GM12873 (cell line): ENCODE measurements around the gene HEMGN.

Source experiments
- TF ChIP-seq, protein P1 (sequence below): IDR thresholded peaks from 2 replicates; pipeline ENCODE4 v1.5.1; 2012; ENCODE audit warnings: low read depth, mild to moderate bottlenecking, moderate library complexity, low read length, control low read depth; ENCODE audit not compliant: insufficient read depth; ENCODE audit errors: missing control alignments

Gene HEMGN

DNA sequence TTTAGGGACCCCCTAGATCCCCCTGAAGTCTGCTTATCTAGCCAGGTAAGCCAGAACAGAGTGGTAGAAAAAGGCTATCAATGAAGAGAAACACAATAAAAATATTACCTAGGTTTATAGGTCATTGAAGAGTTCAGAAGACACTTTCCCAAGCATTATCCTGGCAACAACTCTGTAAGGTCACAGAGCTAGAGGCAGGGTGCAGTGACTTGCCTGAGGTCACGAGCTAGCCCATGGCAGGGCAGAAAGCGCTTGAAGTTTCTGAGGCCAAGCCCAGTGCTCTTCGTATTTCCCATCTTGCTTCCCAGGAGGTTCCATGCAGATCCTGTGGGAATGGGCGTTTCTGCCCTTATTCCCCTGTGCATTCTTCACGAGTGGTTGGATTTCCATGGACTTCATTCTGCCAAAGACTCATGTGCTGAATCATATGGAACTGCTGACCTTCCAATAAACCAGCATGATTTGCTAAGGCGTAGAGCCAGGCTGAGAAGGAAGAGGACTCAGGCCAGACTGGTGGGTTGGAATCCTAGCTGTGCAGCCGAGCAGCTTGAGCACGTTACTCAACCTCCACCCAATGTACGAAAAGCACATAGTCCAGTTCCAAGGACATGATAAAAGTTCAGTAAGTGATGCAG lies 37.8 kb downstream of the HEMGN start:
- TF ChIP-seq, protein P1, sequence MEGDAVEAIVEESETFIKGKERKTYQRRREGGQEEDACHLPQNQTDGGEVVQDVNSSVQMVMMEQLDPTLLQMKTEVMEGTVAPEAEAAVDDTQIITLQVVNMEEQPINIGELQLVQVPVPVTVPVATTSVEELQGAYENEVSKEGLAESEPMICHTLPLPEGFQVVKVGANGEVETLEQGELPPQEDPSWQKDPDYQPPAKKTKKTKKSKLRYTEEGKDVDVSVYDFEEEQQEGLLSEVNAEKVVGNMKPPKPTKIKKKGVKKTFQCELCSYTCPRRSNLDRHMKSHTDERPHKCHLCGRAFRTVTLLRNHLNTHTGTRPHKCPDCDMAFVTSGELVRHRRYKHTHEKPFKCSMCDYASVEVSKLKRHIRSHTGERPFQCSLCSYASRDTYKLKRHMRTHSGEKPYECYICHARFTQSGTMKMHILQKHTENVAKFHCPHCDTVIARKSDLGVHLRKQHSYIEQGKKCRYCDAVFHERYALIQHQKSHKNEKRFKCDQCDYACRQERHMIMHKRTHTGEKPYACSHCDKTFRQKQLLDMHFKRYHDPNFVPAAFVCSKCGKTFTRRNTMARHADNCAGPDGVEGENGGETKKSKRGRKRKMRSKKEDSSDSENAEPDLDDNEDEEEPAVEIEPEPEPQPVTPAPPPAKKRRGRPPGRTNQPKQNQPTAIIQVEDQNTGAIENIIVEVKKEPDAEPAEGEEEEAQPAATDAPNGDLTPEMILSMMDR: no peak

DNA sequence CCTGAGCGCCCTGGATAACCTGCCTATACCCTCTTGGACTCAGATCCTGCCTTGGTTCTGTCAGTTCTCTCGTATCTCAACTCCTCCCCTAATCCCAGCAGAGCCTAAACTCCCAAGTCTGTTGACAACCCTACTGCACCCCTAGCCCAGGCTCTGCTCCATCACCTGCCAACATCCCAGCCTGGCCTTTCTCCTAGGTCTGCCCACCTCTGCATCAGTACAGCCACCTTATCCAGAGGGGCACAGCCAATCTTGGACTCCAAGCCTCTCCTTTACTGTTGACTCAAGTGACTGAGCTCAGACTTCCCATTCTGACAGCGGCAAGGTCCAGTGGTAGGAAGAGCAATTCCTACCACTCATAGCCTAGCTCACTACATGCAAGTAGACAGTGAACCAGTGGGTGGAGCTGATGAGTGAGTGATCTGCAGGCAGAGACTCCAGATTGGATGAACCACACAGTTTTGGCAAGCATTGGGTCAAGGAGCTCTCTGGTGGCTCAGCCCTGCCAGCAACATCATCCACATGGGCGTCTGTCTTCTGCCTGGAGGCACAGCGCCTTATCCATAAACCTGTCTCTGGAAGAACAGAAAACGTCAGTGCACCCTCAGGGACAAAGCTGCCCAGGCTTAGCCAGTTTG lies 42.2 kb downstream of the HEMGN start:
- TF ChIP-seq, protein P1: peak; percentile 47

DNA sequence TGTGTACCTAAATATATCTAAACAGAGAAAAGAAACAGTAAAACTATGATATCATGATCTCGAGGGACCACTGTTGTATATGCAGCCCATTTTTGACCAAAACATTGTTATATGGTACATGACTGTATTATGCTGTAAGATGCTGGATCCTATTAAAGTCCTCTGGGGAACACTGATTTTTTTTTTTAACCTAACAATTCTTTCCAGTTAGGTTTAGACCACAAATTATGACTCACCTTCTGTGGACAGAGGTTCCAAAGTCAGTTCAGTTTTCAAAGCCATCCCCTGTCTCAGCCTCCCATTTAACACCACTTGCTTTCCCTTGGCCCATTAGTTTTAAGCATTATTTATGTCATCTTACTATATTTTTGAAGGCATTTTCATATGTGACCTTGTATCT lies 42.8 kb downstream of the HEMGN start:
- TF ChIP-seq, protein P1: no peak

DNA sequence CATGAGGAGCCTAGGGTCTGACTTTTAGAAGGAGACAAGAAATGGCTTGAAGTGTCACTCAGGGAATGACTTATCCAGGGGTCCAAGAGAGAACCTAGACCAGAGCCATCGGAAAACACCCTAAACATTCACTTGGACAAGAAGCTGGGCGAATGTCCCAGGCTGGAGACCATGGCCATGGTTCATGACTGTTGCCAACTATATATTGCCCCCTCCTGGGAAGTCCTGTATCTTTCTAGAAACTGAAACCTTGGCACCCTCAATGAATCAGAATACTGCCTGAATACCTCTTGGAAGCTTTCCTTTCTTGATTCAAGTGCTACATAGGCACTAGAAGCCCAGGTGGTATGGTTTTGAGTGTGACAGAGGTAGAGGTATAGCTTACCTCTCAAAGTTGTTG lies 45.6 kb downstream of the HEMGN start:
- TF ChIP-seq, protein P1: no peak

DNA sequence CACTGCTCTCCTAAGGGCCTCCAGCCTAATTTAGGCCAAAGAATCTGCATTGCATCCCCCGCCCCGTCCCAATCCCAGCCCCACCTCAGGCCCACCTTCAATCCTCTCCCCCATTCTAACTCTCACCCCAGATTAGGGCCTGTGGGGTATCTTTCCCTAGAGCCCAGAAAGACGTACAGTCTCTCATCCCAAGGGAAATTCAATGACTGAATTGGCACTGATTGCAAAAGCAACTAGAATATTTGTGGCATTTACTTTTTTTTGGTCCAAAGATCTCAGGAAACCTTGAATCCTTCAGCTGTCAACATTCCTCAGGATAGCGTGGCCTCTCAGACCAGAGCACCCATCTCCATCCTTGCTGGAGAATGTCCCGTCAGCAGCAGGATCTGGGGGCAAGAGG lies 46.2 kb downstream of the HEMGN start:
- TF ChIP-seq, protein P1: no peak

DNA sequence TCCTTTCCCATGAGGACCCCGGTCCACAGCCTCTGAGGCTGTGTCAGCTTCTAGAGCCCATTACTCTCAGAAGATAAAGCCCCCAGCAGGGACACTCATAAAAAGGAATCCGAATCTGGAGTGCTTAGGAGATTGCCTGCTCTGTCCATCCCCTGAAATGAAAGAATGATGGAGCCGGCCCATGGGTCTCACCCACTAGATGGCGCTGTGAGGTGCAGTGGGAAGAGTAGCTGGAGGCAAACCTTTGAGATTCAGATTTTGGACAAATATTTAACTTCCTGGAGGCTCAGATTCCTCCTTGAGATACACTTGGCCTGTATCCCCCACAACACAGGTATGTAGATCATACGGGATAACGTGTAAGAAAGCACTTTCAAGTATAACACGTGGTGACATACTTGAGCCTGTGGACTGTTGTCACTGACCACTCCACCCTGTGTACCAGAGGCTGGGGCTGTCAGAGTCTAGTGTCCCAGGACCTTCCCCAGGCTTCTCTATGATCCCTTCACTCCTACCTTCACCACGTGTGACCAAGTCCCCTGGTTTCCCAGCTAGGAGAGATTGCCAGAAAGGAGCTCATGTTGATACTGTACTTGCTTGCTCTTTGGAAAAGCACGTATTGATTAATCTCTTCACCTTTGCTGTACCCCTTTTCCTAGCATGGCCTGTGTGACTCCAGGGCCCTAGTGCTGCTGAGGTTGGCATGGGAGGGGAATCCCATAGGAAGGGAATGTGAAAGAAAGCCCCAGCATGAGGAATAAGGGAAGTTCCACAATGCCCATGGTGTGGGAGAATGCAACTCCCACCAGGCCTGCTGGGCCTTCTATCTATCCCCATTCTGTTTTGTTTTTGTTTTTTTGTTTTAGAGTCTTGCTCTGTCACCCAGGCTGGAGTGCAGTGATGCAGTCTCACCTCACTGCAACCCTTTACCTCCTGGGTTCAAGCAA lies 47.8 kb downstream of the HEMGN start:
- TF ChIP-seq, protein P1: peak; percentile 88

DNA sequence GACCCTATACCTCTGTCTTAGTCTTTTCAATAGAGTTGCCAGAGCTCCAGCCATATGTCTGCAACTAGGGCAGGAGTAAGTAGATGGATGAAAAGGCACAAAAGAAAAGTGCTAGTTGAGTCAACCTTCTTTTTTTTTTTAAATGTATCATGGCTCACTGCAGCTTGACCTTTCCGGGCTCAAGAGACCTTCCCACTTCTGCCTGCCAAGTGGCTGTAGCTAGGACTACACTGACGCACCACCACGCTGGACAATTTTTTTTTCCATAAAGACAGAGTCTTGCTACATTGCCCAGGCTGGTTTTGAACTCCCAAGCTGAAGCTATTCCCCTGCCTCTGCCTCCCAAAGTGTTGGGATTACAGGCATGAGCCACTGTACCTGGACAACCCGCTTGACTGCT lies 57.6 kb downstream of the HEMGN start:
- TF ChIP-seq, protein P1: no peak
